Measurements from ENCODE around the gene HMGA1.
"Not testable (repeated sequence)": the region's sequence is repeated elsewhere in the genome, so short reads cannot be mapped to it uniquely, and the experiment has no call there.

DNA sequence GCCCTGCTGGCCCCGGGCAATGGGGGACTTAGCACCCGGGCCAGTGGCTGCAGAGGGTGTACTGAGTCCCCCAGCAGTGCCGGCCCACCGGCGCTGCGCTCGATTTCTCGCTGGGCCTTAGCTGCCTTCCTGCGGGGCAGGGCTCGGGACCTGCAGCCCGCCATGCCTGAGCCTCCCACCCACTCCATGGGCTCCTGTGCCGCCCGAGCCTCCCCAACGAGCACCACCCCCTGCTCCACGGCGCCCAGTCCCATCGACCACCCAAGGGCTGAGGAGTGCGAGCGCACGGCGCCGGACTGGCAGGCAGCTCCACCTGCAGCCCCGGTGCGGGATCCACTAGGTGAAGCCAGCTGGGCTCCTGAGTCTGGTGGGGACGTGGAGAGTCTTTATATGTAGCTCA lies 32.5 kb downstream of the HMGA1 start:
- TF ChIP-seq, protein P1, sequence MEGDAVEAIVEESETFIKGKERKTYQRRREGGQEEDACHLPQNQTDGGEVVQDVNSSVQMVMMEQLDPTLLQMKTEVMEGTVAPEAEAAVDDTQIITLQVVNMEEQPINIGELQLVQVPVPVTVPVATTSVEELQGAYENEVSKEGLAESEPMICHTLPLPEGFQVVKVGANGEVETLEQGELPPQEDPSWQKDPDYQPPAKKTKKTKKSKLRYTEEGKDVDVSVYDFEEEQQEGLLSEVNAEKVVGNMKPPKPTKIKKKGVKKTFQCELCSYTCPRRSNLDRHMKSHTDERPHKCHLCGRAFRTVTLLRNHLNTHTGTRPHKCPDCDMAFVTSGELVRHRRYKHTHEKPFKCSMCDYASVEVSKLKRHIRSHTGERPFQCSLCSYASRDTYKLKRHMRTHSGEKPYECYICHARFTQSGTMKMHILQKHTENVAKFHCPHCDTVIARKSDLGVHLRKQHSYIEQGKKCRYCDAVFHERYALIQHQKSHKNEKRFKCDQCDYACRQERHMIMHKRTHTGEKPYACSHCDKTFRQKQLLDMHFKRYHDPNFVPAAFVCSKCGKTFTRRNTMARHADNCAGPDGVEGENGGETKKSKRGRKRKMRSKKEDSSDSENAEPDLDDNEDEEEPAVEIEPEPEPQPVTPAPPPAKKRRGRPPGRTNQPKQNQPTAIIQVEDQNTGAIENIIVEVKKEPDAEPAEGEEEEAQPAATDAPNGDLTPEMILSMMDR (IDR thresholded peaks at IDR 0.05; ENCODE audit: low read depth, low read length), result not testable (repeated sequence)
- TF ChIP-seq, protein P2, sequence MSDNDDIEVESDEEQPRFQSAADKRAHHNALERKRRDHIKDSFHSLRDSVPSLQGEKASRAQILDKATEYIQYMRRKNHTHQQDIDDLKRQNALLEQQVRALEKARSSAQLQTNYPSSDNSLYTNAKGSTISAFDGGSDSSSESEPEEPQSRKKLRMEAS (IDR thresholded peaks at IDR 0.05; ENCODE audit: low read depth, low read length), result not testable (repeated sequence)
- not testable (repeated sequence) for TF ChIP-seq POLR2A (IDR thresholded peaks at IDR 0.05; ENCODE audit: extremely low read depth, insufficient read length); MYC (IDR thresholded peaks at IDR 0.05; ENCODE audit: low read depth, low read length)
